Pons (tissue), 1 donor: ENCODE measurements around the gene GABRA5.
A peak's percentile ranks its signal among the peaks of the same experiment; 100 is the strongest.
"Not testable (repeated sequence)": the region's sequence is repeated elsewhere in the genome, so short reads cannot be mapped to it uniquely, and the experiment has no call there.

Source experiments
- DNase-seq: peaks from one replicate; pipeline ENCODE4 v3.0.0-alpha.2; 2016; ENCODE audit warnings: low spot score

GABRA5 gene

DNA sequence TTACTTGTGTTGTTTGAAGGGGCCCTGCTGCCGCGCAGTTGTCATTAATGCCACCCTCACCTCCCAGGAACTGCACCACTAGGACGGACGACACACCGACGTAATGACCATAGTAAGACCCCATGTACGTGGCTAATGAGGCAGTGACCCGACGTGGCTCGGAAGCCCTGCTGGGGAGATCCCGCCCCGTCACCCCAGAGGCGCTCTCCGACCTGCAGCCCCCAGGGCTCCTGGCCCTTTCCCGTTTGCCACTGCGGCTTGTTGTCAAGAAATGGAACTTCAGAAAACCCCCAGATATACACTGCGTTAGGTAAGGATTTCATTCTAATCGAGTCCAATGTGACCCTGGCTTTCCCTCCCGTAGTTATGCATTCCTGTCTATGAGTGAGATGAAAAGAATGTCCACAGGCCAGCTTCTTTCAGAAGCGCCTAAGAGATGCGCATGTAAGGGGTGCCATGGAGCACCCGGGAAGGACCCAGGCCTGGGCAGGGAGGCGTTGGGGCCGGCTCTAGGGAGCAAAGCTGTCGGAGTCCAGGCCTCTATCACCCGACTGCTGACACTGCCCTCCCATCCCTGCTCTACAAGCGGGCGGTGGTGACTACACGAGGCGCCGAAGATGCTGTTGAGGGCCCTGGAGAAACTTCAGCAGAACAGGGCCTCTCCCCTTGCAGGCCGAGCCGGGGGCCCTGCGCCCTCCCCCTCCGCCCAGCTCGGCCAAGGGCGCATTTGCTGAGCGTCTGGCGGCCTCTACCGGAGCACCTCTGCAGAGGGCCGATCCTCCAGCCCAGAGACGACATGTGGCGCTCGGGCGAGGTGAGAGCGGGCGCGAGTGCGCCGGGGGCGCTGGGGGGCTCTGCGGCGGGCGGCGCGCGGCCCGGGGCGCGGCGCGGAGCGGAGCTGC is at the start of gene GABRA5:
TSS of gene GABRA5 (plus strand) at position 765 of the 902 bp plus-strand sequence. CDS start 2,187 bp downstream, outside the sequence.
- DNase-seq = no peak

DNA sequence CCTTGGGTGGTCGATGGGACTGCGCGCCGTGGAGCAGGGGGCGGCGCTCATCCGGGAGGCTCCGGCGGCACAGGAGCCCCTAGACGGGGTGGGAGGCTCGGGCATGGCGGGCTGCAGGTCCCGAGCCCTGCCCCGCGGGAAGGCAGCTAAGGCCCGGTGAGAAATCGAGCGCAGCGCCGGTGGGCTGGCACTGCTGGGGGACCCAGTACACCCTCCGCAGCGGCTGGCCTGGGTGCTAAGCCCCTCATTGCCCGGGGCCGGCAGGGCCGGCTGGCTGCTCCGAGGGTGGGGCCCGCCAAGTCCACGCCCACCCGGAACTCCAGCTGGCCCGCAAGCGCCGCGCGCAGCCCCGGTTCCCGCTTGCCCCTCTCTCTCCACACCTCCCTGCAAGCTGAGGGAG is 35.7 kb upstream of the GABRA5 start:
- not testable (repeated sequence) for DNase-seq

DNA sequence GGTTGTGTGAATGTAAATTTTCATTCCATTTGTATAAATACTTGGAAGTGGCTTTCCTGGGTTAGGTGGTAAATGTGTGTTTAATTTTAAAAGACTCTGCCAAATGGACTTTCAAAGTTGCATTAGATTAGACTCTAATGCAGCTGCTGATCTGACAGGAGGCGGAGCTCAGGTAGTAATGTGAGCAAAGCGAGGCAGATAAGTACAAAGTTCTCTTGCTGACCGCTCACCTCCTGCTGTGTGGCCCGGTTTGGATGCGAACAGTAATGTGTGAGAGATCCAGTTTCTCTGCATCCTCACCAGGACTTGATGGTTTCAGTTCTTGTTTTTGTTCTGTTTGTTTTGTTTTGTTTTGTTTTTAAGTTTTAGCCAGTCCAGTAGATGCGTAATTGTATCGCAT is 34.9 kb upstream of the GABRA5 start:
- no peak for DNase-seq

DNA sequence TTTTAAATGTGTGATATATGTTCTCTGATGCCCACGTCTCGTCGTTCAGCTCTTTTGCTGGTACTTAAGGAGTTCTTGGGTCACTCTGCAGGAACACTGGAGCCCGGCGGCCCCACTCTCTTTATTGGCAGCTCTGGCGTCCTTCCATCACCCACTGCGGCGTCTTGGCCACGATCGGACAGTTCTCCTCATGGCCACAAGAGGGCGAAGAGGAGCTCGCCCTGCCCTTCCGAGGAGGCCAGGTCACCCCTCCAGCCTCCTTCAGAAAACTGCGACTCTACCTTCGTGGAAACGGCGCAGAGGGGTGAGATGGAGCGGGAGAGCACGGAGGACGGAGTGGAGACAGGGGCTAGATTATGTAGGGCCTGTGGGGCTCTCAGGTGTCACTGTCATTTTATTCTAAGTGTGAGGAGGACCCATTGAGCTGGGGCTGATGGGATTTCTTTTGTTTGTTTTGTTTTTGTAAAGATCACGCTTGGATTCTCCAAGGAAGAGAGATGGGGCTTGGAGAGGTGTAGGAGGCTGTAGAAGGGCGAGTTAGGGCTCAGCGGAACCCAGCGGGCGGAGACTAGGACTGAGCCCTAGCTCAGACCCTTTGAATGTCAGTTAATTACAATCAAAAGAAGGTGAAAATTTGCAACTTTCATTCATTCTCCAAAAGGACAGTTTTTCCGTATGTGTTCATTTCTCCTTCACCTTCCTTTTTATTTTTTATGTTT is 28.0 kb upstream of the GABRA5 start:
- DNase-seq = no peak

DNA sequence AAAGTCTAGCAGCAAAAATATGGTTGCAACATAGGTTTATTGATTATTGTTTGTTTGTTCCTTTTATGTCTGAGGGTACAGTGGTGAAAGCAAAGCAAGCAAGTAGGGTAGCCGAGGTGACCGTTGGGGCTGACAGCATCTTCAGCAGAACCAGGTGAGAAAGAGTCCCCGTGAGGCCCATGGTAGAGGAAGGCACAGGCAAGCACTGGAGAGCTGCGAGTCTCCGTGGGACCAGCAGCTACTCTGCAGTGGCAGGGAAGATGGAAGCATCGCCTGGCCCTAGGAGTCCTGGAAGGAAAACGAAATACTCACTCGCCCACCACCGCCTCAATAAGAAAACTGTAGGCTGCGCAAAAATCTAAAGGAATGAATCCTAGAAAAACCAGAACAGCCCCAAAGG is 25.3 kb upstream of the GABRA5 start:
- no peak for DNase-seq

DNA sequence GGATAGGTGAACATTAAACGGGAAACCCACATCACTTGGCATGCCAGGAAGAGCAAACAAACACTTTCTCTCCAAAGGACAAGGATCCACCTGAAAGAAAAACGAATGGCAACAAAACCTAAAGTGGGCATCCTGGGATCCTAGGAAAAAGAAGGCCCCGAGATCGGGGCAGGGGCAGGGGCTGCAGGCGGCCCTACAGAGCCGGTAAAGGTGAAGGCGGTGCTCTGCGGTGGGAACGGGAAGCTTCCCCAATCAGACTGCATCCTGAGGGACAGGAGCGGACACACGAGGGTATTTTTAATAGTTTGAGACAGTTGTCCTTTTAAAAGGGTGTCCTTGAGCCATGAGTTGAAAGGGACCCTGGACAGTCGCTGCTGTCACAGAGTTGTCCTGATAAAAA is 24.9 kb upstream of the GABRA5 start:
- no peak for DNase-seq

DNA sequence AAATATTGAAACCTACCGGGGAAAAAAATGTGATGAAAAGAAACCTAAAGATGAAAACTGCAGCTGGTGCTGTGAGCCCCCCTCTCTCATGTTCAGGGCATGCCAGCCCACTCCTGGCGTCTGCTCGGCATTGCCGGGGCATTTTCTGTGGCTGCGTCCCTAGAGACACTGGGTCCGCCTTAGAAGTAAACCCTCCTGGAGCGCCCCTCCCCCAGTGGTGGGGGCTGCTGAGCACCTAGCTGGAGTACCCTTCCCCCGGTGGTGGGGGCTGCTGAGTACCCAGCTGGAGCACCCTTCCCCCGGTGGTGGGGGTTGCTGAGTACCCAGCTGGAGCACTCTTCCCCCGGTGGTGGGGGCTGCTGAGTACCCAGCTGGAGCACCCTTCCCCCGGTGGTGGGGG is 24.5 kb upstream of the GABRA5 start:
- no peak for DNase-seq

DNA sequence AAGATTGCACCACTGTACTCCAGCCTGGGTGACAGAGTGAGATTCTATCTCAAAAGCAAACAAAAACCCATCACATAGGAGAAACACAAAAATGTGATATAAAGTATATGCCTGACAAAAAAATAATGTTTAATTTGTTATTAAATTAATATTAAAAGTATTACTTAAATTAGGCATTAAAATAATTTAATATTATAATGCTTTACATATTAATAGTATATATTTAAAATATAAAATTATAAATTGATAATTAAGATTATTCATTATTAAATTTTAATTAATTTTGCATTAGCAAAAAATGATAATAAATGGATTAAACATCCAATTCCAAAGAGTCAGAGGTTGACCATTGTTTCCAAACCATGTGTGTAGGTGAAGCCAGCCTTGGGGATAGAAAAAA is 22.0 kb upstream of the GABRA5 start:
- no peak for DNase-seq

DNA sequence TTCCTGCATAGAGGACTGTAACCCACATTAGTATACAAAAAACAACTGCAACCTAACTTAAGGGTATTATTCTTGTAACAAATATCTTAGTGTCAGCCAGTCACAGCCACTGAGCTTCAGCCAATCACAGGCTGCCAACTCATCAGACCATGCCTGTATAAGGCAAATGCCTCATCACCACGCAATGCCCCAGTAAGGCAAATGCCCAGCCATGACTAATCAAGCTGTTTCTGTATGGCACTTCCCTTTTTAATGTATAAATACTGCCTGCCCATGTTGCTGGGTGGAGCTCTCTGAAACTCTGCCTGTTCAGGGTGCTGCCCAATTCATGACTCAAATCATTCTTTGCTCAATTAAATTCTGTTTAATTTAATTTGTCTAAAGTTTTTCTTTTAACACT is 18.4 kb upstream of the GABRA5 start:
- DNase-seq = no peak

DNA sequence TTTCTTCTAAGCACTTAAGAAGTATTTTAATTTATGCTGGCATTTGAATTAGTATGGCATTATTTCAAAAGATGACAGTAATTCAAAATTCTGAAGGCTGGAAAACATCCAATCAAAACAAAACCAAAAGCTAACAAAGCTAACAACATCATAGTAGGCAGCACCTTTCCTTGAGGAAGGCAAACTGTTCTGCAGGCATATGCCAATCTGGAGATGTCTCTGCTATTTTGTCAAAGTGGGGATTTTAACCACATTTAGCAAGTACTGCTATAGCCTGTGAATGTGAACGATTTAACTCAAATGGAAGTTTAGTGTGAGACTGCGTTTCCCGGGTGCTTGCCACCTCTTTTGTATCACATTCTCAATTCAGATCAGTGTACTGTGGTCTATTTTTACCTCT is 16.7 kb upstream of the GABRA5 start:
- DNase-seq = no peak

DNA sequence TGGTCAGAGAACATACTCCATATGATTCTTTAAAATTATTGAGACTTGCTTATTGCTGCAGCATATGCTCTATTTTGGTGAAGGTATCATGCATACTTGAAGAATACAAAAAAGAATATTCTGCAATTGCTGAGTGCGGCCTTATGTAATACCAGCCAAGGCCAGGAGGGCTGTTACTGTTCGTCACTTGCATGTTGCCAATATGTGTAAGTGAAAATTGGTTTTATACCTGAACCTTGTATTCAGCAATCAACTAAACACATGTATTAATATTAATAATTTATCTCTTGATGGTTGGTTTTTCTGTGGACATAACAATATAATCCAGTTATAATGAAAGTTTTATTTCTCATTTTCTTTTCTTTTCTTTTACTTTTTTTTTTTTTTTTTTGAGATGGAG is 13.9 kb upstream of the GABRA5 start:
- no peak for DNase-seq

DNA sequence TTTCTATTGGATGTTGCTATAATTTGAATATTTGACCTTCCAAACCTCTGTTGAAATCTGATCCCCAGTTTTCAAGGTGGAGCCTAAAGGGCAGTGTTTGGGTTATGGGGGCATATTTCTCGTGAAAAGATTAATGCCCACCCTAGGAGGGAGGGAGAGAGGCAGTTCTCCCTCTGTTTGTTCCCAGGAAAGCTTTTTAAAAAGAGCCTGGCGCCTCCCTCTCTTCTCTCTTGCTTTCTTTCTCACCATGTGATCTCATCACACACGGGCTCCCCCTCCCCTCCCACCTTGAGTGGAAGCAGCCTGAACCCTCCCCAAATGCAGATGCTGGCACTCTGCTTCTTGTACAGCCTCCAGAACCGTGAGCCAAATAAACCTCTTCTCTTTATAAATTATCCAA is 12.4 kb upstream of the GABRA5 start:
- no peak for DNase-seq

DNA sequence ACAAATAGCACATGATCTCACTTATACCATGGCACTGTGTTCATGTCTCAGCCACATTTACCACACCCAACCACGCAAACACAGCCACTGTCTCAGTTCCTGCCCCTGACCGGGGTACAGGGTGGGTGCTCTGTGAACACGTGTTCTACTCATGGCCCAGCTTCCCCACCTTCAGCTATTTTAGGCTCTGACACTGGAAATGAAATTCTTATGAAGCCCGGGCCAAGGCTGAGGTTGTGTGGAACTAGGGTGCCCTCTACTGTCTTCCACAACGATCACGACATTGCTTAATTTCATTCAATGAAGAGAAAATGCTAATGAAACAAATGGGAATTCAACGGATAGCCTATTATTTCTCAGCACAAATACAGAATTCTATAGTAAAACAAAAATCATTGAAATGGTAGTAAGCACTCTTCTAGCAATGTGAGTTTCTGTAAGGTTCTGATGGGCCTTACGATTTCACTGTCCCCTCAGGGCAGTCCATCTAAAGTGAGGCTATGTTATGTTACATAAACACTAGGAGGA is 2.1 kb upstream of the GABRA5 start:
- DNase-seq = peak; percentile 44

DNA sequence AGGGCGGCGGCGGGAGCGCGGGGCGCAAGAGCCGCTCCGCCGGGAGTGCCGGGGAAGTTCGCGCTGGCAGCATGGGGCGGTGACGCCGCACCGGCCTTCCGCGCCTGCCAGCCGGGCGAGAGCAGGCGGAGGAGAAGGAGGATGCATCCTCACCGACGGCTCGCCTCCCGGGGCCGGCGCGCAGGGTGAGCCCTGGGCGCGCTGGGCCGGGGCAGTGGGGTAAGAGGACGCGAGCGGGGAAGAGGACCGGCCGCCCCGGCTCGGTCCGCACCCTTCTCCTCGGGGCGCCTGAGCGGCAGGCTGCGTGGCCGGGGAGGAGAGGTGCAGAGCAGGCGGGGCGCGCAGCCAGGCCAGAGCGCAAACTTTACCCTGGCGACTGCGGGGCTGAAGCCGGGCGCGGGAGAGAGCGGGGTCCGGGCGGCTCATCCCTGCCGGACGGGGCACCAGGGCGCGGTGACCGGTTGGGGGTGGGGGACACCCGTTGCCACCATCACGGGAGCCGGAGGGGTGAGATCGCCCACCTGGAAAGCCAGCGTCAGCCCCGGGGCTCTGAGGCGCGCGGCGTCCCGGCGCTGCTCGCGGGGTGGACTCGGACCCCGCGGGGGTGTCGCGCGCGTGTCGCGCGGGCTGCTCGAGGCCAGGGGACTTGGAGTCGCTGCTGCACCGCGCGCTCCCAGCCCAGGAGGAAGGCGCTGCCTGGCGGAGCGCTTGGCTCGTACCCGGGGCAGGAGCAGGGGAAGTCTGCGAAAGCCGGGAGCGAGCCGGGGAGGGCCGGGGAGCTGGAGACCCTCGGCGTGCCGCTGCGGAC is 542 bp downstream of the GABRA5 start:
- DNase-seq = no peak

DNA sequence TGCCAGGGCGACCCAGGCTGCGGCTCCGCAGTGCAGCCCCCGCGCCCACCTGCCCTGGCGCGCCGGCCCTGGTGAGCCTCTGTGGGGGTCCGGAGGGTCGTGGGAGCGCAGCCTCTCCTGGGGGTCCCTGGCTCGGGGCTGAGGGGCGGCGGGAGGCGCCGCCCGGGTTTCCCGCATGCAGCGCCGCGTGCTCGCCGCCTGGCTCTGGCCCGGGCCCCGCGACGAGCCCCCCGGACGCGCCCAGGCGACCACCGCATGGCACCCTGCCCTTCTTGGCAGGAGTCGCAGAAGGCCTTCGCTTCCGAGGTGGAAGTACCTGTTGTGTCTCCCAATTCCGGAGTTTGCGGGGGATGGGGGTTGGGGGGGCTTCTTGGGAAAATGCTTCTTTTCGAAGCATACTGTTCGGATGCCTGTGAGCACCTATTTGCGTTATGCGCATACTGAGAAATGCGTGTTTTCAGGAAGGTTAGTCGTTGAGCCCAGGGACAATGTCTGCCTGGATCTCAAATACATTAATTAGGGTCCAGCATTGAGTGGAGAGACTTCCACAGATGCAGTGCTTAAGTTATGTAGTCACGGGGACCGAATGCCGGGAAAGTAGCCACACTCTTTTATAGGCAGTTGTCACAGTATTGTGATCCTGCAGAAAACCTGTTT is 1.3 kb downstream of the GABRA5 start:
- DNase-seq = no peak

DNA sequence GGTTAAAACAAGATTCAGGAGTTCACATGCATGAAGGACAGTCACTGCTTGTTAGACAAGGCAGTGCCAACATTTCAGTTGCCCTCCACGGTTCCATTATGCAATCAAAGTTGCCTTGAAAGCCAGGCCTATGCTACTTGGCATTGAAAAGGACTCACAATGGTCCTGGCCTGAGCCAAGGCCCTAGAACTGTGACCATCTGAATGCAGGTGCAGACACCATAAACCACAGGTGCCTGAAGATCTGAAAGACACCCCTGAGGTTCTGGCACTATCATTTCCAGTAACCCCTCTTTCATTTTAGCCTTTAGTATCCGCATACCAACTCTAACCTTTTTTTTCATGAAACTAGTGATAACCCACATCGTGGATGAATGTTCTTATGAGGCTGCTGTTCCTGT is 2.8 kb downstream of the GABRA5 start:
- no peak for DNase-seq

DNA sequence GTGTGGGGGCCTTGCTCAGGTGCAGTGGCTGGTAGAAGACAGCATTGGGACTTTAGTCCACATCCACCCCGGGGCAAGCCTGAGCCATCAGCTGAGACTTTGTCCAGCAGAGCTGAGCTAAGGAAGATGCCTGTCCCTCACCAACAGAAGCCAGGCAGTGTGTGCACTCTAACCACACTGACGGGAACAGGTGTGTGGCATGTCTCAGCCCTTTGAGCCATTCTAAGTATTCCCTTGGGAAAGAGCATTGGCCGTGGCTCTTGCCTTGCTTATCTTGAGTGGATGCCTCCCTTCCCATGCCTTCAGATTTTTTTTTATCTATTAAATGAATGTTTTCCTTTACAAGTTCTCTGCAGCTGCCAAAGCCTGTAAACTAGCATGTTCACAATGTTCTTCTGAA is 3.5 kb downstream of the GABRA5 start:
- DNase-seq = no peak

DNA sequence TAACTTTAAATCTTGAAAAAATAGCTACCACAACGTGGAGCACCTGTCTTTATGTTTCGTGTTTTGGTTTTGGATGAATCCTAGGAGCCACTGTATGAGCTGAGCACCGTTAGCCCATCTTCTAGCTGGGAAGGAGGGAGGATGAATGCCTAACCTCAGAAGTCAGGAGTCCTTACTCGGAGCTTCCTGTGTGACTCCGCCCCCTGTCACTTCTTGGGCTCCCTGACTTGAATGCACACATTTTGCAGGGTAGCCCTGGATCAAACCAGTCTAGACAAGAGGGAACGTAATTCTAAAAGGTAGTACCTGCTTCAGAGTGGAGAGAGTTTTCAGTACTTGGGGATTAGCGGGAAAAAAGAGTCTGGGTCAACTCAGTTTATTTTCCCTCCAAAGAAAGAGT is 5.3 kb downstream of the GABRA5 start:
- DNase-seq = no peak

DNA sequence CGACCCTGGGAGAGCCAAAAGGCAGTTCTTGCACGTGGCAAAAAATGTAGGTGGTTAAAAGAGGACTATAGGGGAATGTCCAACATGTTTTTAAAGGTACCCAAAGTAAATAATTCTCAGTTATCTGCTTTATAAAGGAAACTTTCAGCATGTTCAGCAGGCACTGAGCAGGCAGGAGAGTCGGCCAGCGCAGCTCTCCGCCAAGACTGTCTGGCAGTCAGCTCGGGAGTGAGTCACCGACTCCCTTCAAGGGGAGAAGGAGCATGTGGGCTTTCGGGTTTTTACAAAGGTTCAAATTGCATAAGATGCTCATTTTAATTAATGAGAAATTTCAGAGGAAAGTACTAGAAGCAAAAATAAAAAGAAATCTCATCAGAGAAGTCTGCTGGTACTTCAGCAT is 7.0 kb downstream of the GABRA5 start:
- DNase-seq = peak; percentile 16

DNA sequence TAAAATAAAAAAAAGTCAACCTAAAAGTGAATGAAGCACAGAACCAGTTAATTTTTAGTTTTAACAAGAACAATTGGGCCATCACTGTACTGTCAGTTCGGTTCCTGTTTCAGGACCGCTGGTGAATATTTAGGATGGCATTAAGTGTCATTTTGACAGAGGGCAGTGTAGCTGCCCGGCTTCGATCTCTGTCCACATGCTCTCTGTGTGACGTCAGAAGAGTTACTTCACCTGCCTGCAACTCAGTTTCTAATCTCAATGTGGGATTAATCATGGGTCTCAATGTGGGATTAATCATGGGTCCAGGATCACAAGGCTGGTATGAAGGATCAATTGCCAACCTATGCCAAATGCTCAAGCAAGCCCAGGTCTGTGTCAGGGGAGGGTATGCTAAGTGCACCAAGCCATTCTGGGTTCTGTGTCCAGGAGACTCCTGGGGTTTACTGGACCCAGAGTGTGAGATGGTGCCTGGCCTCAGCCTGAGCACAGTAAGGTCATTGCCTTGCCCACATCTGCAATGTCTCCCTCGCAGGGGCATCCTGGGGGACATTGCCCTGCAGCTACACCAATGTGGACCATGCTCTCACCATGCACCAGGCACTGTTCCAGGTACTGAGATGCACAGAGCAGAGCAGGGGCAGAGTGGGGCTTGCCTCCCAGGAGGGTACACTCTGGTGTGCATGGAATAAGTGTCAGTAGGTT is 8.1 kb downstream of the GABRA5 start:
- DNase-seq = no peak

DNA sequence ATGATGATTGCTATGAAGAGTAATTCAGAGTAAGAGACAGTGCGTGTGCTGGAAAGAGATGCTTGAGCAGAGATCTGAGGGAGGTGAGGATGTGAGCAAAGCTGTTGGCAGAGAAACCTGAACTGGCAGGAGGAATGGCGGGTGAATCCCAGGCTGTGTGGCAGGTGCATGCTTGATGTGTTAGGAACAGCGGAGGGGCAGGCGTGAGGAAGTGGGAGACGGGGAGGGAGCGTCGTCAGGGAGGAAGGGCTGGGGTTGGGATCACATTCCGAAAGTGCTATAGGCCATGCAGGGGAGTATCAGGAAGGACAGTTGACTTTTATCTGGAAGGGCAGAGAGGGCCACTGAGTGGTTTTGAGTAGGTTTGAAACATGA is 8.6 kb downstream of the GABRA5 start:
- DNase-seq = no peak
